GM19467 (cell line): ENCODE measurements around the gene PAX1.

Experiments used
- ATAC-seq: cut with Tn5 transposase; IDR thresholded peaks from one replicate; pipeline ENCODE4 v1.9.1; 2021; ENCODE audit warnings: mild to moderate bottlenecking, moderate library complexity; ENCODE audit not compliant: unreplicated experiment

Gene PAX1

DNA sequence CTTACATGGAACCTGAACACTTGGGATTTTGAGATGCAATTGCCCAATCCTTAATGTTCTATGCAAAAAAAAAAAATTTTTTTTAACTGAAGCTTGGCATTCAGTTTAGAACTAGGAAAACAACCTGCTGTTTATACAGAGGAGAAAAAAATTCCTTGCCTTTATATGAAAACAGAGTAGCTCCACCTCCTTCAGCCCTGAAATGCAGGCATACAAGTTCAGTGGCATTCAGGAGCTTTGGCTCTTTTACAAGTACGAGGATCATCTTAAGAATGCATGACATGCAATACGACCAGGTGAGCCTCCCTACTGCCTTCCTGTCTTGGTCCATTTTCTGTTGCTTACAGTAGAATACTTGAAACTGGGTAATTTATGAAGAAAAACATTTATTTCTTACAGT is 20.4 kb downstream of the PAX1 start:
- ATAC-seq = no peak

DNA sequence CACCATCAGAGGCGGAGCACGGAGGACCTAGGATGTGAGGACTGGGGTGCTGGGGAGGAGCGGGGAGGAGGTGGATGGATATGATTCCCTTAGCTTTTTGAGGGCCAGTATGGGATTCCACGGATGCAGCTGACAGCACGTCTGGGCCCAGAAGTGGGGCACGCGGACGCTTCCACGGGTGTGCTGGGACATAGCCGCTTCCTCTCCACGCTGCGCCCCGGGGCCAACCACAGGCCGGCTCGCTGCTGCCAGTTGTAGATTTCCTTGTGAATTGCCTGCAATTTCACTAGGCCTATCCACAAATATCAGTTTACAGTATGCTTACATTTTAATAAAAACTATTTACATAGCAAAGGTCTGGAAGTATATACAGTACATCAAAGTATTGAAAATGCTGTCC is 23.9 kb downstream of the PAX1 start:
- ATAC-seq = no peak

DNA sequence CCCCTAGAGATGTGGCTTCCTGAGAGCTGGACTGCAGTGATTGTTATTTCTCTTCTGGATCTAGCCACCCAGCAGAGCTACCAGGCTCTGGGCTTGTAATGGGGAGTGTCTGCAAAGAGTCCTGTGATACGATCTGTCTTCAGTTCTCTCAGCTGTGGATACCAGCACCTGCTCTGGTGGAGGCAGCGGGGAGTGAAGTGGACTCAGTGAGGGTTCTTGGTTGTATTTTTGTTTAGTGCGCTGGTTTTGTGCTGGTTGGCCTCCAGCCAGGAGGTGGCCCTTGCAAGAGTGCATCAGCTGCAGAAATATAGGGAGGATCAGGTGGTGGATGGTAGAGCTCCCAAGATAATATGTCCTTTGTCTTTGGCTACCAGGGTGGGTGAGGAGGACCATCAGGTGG is 33.7 kb downstream of the PAX1 start:
- ATAC-seq = no peak

DNA sequence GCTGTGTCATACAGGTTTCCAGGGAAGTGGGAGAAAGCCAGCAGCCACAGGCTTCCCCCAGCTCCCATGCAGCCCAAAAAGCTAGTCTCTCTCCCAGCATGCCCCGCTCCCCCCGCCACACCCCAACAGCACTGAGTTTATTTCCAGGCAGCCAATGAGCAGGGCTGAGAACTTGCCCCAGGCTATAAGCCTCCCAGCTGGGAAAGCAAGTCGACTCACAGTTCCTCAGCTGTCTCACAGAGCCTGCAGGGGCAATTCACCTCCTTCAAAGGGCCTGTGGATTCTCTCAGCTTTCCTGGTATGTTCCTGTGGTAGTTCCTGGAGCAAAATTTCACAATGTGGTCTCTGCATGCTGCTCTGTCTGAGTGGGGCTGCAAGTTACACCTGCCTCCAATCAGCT is 34.2 kb downstream of the PAX1 start:
- no peak for ATAC-seq

DNA sequence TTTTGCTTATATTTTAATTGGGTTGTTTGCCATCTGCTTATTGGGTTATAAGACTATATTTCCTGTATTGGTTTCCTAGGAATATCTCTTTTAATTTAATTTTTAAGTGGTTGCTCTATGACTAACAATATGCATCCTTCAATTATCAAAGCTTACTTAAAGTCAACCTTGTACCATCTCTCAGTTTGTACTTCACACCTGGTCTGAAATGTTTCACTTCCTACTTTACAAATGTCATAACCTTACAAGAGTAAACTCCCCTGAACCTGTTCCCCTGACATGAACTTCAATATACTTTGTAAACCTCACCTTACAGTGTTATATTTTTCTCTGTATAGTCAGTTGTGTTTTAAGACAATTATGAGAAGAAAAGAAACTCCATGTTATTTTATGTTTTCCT is 35.8 kb downstream of the PAX1 start:
- no peak for ATAC-seq

DNA sequence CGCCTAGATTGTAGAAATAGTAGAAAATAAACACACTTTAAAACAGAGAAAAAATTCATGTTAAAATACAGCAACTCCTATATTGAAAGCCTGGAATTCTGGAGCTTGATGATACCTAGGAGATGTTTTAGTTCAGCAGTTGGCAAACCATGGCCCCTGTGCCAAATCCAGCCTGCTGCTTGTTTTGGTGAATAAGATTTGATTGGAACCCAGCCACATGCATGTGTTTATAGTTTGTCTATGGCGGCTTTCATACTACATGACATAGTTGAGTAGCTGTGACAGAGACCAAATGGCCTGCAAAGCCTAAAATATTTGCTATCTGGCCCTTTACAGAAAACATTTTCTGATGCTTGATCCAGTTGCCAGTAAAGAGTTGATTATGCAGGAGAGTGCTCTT is 57.2 kb downstream of the PAX1 start:
- no peak for ATAC-seq

DNA sequence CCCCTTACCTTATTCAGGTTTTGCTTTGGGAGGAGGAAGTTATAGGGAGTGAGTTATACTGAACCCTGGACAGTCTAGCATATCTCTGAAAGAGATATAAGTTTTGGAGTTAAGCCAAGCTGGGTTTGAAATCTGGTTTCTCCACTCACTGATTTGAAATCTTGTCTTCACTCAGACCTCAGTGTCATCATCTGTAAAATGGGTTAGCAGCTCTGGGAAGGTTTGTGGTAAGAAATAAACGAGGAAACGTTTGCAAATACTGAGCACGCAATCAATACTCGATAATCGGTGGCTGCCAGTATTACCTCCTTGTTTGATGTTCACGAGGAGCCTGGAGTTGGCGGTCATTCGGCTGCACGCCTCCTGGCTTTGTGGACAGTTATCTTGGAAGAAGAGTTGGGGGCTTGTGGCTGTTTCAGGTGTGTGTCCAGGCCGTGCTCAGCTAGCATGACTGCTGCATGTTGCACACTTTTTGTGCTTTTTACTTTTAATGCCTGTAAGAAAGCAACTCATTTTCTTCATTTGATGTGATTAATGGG is 61.8 kb downstream of the PAX1 start:
- ATAC-seq = no peak

DNA sequence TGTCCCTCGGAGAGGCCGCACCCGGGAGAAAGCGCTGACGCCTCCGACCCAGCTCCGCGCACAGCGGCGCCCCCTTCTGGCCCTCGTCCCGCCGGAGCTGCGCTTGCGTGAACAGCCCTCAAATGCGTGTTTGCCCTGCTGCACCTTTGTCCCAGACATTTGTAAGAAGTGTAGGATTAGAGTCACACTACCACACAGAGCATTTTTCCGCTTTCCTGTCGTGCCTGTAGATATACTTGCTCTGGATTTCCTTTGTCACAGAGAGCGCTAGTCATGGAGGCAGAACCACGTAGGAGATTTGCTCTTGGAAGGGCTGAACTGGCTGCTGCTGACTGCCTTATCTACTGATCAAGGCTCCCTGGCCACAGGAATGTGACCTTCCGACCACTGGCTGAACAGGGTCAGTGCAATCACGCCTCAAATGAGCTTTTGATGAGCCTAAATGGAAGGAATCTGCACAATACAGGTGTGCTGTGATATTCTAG is 62.3 kb downstream of the PAX1 start:
- ATAC-seq = no peak
